ENCODE measurements around the gene NEO1.

GRCh38 chr15:73047882-73048281 lies 4.4 kb upstream of the NEO1 start:
- TF ChIP-seq, protein P1, sequence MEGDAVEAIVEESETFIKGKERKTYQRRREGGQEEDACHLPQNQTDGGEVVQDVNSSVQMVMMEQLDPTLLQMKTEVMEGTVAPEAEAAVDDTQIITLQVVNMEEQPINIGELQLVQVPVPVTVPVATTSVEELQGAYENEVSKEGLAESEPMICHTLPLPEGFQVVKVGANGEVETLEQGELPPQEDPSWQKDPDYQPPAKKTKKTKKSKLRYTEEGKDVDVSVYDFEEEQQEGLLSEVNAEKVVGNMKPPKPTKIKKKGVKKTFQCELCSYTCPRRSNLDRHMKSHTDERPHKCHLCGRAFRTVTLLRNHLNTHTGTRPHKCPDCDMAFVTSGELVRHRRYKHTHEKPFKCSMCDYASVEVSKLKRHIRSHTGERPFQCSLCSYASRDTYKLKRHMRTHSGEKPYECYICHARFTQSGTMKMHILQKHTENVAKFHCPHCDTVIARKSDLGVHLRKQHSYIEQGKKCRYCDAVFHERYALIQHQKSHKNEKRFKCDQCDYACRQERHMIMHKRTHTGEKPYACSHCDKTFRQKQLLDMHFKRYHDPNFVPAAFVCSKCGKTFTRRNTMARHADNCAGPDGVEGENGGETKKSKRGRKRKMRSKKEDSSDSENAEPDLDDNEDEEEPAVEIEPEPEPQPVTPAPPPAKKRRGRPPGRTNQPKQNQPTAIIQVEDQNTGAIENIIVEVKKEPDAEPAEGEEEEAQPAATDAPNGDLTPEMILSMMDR (IDR thresholded peaks at IDR 0.05; ENCODE audit: poor library complexity, severe bottlenecking), result no peak
- TF ChIP-seq MXI1 (conservative IDR thresholded peaks at IDR 0.05; ENCODE audit: poor library complexity, severe bottlenecking) (no peak), EZH2 (IDR thresholded peaks at IDR 0.05; ENCODE audit: borderline replicate concordance, insufficient read depth, low read length, poor library complexity, severe bottlenecking) (no peak), POLR2AphosphoS5 (IDR thresholded peaks at IDR 0.05) (no peak)

Data from neural cell (in vitro differentiated cells).